HepG2 (cell line): ENCODE results near the gene FCHSD1. TPM values are rescaled to one million over a fixed set of nuclear protein-coding genes. Genes with fewer than 3 reads are reported as not detected.
A peak's percentile ranks its signal among the peaks of the same experiment; 100 is the strongest.

Source experiments
- CEBPB ChIP-seq: IDR thresholded peaks from 2 replicates; pipeline ENCODE4 v1.6.1; 2011; ENCODE audit warnings: low read depth, low read length, improper control_type of control experiment, borderline replicate concordance
- CHD4 ChIP-seq: fragments of 200-600 bp; sonication (generic); IDR thresholded peaks from 2 replicates; pipeline ENCODE4 v1.7.0; 2017; ENCODE audit warnings: mild to moderate bottlenecking, low read length, borderline replicate concordance
- E2F5 ChIP-seq: sonication (generic); formaldehyde crosslinking; conservative IDR thresholded peaks from 2 replicates; pipeline ENCODE4 v1.4.0; 2020; ENCODE audit warnings: missing genetic modification reagents
- FUBP1 ChIP-seq: sonication (generic); formaldehyde crosslinking; IDR thresholded peaks from 2 replicates; pipeline ENCODE4 v1.5.1; 2020; ENCODE audit warnings: missing genetic modification reagents, mild to moderate bottlenecking, borderline replicate concordance
- GABPB1 ChIP-seq: IDR thresholded peaks from 2 replicates; pipeline ENCODE4 v1.6.1; 2016; ENCODE audit warnings: mild to moderate bottlenecking, missing genetic modification reagents, moderate library complexity, missing compliant biosample characterization
- HNRNPH1 ChIP-seq: fragments of 200-400 bp; formaldehyde crosslinking; optimal IDR thresholded peaks from 2 replicates; pipeline ENCODE3; 2017; ENCODE audit warnings: mild to moderate bottlenecking, low read depth, low read length
- KDM6A ChIP-seq: IDR thresholded peaks from 2 replicates; pipeline ENCODE4 v1.6.1; 2016; ENCODE audit warnings: low read depth
- MTF1 ChIP-seq: sonication (generic); formaldehyde crosslinking; IDR thresholded peaks from 2 replicates; pipeline ENCODE4 v1.5.0; 2020; ENCODE audit warnings: missing genetic modification reagents
- NKX3-1 ChIP-seq: sonication (generic); formaldehyde crosslinking; IDR thresholded peaks from 2 replicates; pipeline ENCODE4 v1.5.0; 2020; ENCODE audit warnings: missing genetic modification reagents
- SMAD1 ChIP-seq: sonication (generic); formaldehyde crosslinking; IDR thresholded peaks from 2 replicates; pipeline ENCODE4 v1.4.0; 2020; ENCODE audit warnings: missing genetic modification reagents, low read depth, mild to moderate bottlenecking, borderline replicate concordance
- ZBTB21 ChIP-seq: sonication (generic); formaldehyde crosslinking; IDR thresholded peaks from 2 replicates; pipeline ENCODE4 v1.4.0; 2020; ENCODE audit warnings: missing genetic modification reagents
- ZBTB38 ChIP-seq: sonication (generic); formaldehyde crosslinking; IDR thresholded peaks from 2 replicates; pipeline ENCODE4 v1.5.1; 2020; ENCODE audit warnings: mild to moderate bottlenecking, missing genetic modification reagents
- ZBTB44 ChIP-seq: sonication (generic); formaldehyde crosslinking; IDR thresholded peaks from 2 replicates; pipeline ENCODE4 v1.4.0; 2020; ENCODE audit warnings: missing genetic modification reagents
- ZFP36L1 ChIP-seq: sonication (generic); formaldehyde crosslinking; IDR thresholded peaks from 2 replicates; pipeline ENCODE4 v1.8.0; 2022; ENCODE audit warnings: mild to moderate bottlenecking, missing genetic modification reagents, moderate library complexity
- ZNF180 ChIP-seq: sonication (generic); formaldehyde crosslinking; IDR thresholded peaks from 2 replicates; pipeline ENCODE4 v1.4.0; 2020; ENCODE audit warnings: low read depth, missing genetic modification reagents, borderline replicate concordance
- ZNF276 ChIP-seq: sonication (generic); formaldehyde crosslinking; IDR thresholded peaks from 2 replicates; pipeline ENCODE4 v1.4.0; 2020; ENCODE audit warnings: mild to moderate bottlenecking, low read depth, missing genetic modification reagents
- ZNF33A ChIP-seq: sonication (generic); formaldehyde crosslinking; IDR thresholded peaks from 2 replicates; pipeline ENCODE4 v1.5.1; 2020; ENCODE audit warnings: missing genetic modification reagents, mild to moderate bottlenecking, moderate library complexity, borderline replicate concordance
- ZNF446 ChIP-seq: sonication (generic); formaldehyde crosslinking; IDR thresholded peaks from 2 replicates; pipeline ENCODE4 v1.5.0; 2020; ENCODE audit warnings: mild to moderate bottlenecking, missing genetic modification reagents
- ZNF468 ChIP-seq: sonication (generic); formaldehyde crosslinking; IDR thresholded peaks from 2 replicates; pipeline ENCODE4 v1.8.0; 2022; ENCODE audit warnings: mild to moderate bottlenecking, moderate library complexity, missing genetic modification reagents
- ZNF512 ChIP-seq: sonication (generic); formaldehyde crosslinking; IDR thresholded peaks from 2 replicates; pipeline ENCODE4 v1.4.0; 2020; ENCODE audit warnings: mild to moderate bottlenecking, missing genetic modification reagents
- ZNF747 ChIP-seq: sonication (generic); formaldehyde crosslinking; IDR thresholded peaks from 2 replicates; pipeline ENCODE4 v1.8.1; 2023; ENCODE audit warnings: missing genetic modification reagents, mild to moderate bottlenecking, borderline replicate concordance
- polyA plus RNA-seq, 8 experiments: library from polyadenylated mRNA; depleted of rRNA in 3 of 8; stranded (reverse) in 7 of 8; unstranded in 1 of 8; fragments of >200 nt; fragmentation: Illumina TruSeq in 4 of 8; extraction: Trizol in 4 of 8; gene quantifications; 2 replicates each; pipeline versions ENCODE4 v1.2.1 to v1.2.3, GENCODE V29; 2011 to 2016; ENCODE audit warnings: low read depth in 4 of 8, missing spikeins in 1 of 8, mixed read lengths in 1 of 8; ENCODE audit not compliant: insufficient read depth in 1 of 8
- total RNA-seq, 5 experiments: library from RNA; depleted of rRNA; stranded (reverse); fragments of >200 nt; fragmentation: Illumina TruSeq; extraction: Trizol; gene quantifications; 2 replicates each; pipeline ENCODE4 v1.2.3, GENCODE V29; 2016; ENCODE audit warnings: low read depth in 1 of 5

Gene FCHSD1
- total and polyA plus RNA-seq, 2 of the 13 experiments (the other 11 are each of a cell fraction or from before 2014, with no cell fraction given): 5.5 to 15.4 TPM

- no peak for TF ChIP-seq ZNF180 (CRISPR knock-in tag)
- no peak for TF ChIP-seq ZNF276 (CRISPR knock-in tag)
- no peak for TF ChIP-seq ZBTB21 (CRISPR knock-in tag)
- 0 out of 2 replicates have a peak, but pooled peaks have one; percentile 25 for TF ChIP-seq SMAD1
- peak; percentile 70 for TF ChIP-seq ZBTB38
- no peak for TF ChIP-seq MTF1 (CRISPR knock-in tag)
- TF ChIP-seq KDM6A (CRISPR knock-in tag): no peak
- no peak for TF ChIP-seq ZNF747 (CRISPR knock-in tag)
- no peak for TF ChIP-seq FUBP1
- no peak for TF ChIP-seq NKX3-1 (CRISPR knock-in tag)
- peak; percentile 45; the same call in 1 of the 2 replicates for TF ChIP-seq GABPB1 (CRISPR knock-in tag)
- TF ChIP-seq CEBPB: no peak
- TF ChIP-seq ZNF512 (CRISPR knock-in tag): no peak
- no peak for TF ChIP-seq ZNF468 (CRISPR knock-in tag)
- TF ChIP-seq ZNF446: no peak
- TF ChIP-seq HNRNPH1: no peak
- TF ChIP-seq ZNF33A (CRISPR knock-in tag): no peak
- no peak for TF ChIP-seq ZFP36L1 (CRISPR knock-in tag)
- TF ChIP-seq CHD4: no peak
- TF ChIP-seq ZBTB44 (CRISPR knock-in tag): no peak
- TF ChIP-seq E2F5 (CRISPR knock-in tag): 0 out of 2 replicates have a peak, but pooled peaks have one; percentile 41
Measured at GRCh38 chr5:141637767-141638419, 13.3 kb downstream of the FCHSD1 start (continued).
